Kidney epithelial cell (primary cell): Measurements from ENCODE around the gene ZNF385C. TPM values are rescaled to one million over a fixed set of nuclear protein-coding genes. Genes with fewer than 3 reads are reported as not detected.

Experiments used
- DNase-seq: peaks from one replicate; pipeline ENCODE4 v3.0.0-alpha.2; 2010; ENCODE audit warnings: low read depth
- H3K27me3 ChIP-seq: 2 replicates; pipeline ENCODE4 v1.6.0; 2011; ENCODE audit warnings: low read length; ENCODE audit not compliant: control insufficient read depth, insufficient read depth
- H3K36me3 ChIP-seq: 2 replicates; pipeline ENCODE4 v1.5.1; 2011; ENCODE audit warnings: low read length; ENCODE audit not compliant: control insufficient read depth, insufficient read depth
- H3K4me3 ChIP-seq: 2 replicates; pipeline ENCODE4 v1.5.1; 2011; ENCODE audit warnings: low read depth, mild to moderate bottlenecking, control low read depth, low read length
- total RNA-seq: library from RNA; depleted of rRNA; stranded (reverse); fragments of >200 nt; gene quantifications from 2 replicates; pipeline ENCODE4 v1.2.3, GENCODE V29; 2015
- TF ChIP-seq, protein P1 (sequence below): IDR thresholded peaks from 2 replicates; pipeline ENCODE4 v1.5.1; 2011; ENCODE audit warnings: mild to moderate bottlenecking, moderate library complexity, low read length, control low read depth, inconsistent platforms; ENCODE audit not compliant: insufficient read depth, poor library complexity, severe bottlenecking

The ZNF385C gene
- total RNA-seq, 1 donor from 2014 or later, result 0.04 TPM

DNA sequence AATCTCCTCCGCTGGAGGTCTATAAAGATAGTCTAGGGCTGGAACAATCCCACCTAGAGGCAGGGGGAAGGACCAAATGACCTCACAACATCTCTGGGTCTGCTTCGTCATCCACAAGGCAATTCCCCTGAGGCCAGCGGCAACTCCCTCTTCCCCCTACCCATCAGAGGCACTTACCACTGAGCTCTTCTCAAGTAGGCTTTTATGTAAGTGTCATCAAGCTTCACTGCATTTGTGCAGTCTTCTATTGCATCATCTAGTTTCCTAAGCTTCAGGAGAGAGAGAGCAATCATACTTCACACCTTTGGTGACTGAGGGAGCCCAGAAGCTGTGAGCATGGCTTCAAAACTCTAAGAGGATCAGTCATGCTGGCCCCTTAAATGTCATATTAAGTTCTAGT is 110.6 kb downstream of the ZNF385C start:
- TF ChIP-seq, protein P1, sequence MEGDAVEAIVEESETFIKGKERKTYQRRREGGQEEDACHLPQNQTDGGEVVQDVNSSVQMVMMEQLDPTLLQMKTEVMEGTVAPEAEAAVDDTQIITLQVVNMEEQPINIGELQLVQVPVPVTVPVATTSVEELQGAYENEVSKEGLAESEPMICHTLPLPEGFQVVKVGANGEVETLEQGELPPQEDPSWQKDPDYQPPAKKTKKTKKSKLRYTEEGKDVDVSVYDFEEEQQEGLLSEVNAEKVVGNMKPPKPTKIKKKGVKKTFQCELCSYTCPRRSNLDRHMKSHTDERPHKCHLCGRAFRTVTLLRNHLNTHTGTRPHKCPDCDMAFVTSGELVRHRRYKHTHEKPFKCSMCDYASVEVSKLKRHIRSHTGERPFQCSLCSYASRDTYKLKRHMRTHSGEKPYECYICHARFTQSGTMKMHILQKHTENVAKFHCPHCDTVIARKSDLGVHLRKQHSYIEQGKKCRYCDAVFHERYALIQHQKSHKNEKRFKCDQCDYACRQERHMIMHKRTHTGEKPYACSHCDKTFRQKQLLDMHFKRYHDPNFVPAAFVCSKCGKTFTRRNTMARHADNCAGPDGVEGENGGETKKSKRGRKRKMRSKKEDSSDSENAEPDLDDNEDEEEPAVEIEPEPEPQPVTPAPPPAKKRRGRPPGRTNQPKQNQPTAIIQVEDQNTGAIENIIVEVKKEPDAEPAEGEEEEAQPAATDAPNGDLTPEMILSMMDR, result no peak
- H3K27me3 ChIP-seq, result no peaks in the 10 kb centered on the region
- H3K4me3 ChIP-seq, result no peak overlapping the region
- peaks cover 6% of the 10 kb centered on the region for H3K36me3 ChIP-seq
- no peak for DNase-seq

DNA sequence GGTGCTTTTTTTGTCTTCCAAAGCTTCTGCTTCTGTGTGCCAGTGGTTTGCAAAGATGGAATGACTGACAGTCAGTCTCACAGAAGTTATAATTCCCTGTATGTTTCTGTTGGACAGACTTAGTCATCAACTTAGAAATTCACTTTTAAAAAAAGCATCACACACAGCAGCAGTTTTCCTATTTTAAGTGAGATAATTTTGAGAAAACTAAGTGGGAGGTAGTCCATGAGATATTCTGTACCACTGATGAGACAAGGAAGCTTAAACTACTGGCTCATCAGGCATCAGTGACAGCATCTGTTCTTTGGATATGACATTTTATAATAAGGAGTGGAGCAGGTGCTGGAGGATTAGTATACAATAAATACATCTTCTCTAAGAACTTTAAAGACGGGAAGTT is 111.6 kb downstream of the ZNF385C start:
- no peaks in the 10 kb centered on the region for H3K27me3 ChIP-seq
- no peak overlapping the region for H3K4me3 ChIP-seq
- TF ChIP-seq, protein P1, result no peak
- DNase-seq, result no peak
- H3K36me3 ChIP-seq, result peaks cover 6% of the 10 kb centered on the region

DNA sequence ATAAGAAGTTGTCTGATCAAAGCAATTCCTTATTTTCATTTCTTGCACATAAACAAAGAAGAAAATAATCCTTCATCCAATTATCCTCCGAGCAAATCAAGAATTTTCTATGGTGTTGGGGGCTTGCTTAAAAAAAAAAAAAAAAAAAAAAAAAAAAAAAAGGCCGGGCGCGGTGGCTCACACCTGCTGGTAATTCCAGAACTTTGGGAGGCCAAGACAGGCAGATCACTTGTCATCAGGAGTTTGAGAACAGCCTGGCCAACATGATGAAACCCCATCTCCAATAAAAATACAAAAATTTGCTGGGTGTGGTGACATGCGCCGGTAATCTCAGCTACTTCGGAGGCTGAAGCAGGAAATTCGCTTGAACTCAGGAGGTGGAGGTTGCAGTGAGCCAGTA is 112.4 kb downstream of the ZNF385C start:
- Histone ChIP-seq H3K27me3 (no peaks in the 10 kb centered on the region), H3K4me3 (no peak overlapping the region), H3K36me3 (peaks cover 6% of the 10 kb centered on the region)
- TF ChIP-seq, protein P1, result no peak
- no peak for DNase-seq

- no peak for DNase-seq
- Histone ChIP-seq H3K27me3 (no peaks in the 10 kb centered on the region), H3K4me3 (no peak overlapping the region), H3K36me3 (peaks cover 5% of the 10 kb centered on the region)
- TF ChIP-seq, protein P1, result no peak
Measured at GRCh38 chr17:41984454-41984853, 113.8 kb downstream of the ZNF385C start.

GRCh38 chr17:41982026-41982760 is 116.1 kb downstream of the ZNF385C start:
- H3K36me3 ChIP-seq, result peaks cover 3% of the 10 kb centered on the region
- no peak overlapping the region for H3K4me3 ChIP-seq
- H3K27me3 ChIP-seq, result no peaks in the 10 kb centered on the region
- no peak for DNase-seq
- TF ChIP-seq, protein P1, result no peak

GRCh38 chr17:41977991-41978390 is 120.3 kb downstream of the ZNF385C start:
- H3K27me3 ChIP-seq, result no peaks in the 10 kb centered on the region
- peaks cover 11% of the 10 kb centered on the region for H3K36me3 ChIP-seq
- TF ChIP-seq, protein P1, result no peak
- DNase-seq, result no peak
- H3K4me3 ChIP-seq, result no peak overlapping the region
